CD8-positive, alpha-beta memory T cell (primary cell): ENCODE data around the gene SLCO6A1. TPM values are rescaled to one million over a fixed set of nuclear protein-coding genes. Genes with fewer than 3 reads are reported as not detected.

ENCODE experiments used
- CTCF ChIA-PET: fragments of 350-600 bp; sonication (Branson Sonifier 250); formaldehyde crosslinking; loops from one replicate; lab custom pipeline; 2021; ENCODE audit warnings: antibody characterized with exemption; lab: Charles Lee
- POLR2A ChIA-PET: fragments of 350-600 bp; sonication (Branson Sonifier 250); formaldehyde crosslinking; loops from one replicate; lab custom pipeline; 2021; ENCODE audit warnings: antibody characterized with exemption; lab: Charles Lee
- DNase-seq, 5 donors: peaks; one replicate each; pipeline versions ENCODE4 v3.0.0 to v3.0.0-alpha.2; 2020 to 2022; ENCODE audit warnings: mixed read lengths in 1 of 5
- H3K27ac ChIP-seq: one replicate; pipeline ENCODE4 v1.7.0; 2013; ENCODE audit warnings: low read depth, mild to moderate bottlenecking, low read length, moderate library complexity
- H3K27me3 ChIP-seq: 2 replicates; pipeline ENCODE4 v1.7.0; 2013; ENCODE audit warnings: low read length, mild to moderate bottlenecking; ENCODE audit not compliant: insufficient read depth, poor library complexity, severe bottlenecking
- H3K36me3 ChIP-seq: 2 replicates; pipeline ENCODE4 v1.7.0; 2013; ENCODE audit warnings: mild to moderate bottlenecking, low read length, moderate library complexity; ENCODE audit not compliant: insufficient read depth
- H3K4me1 ChIP-seq: 2 replicates; pipeline ENCODE4 v1.7.0; 2013; ENCODE audit warnings: mild to moderate bottlenecking, low read length, moderate library complexity; ENCODE audit not compliant: insufficient read depth
- H3K4me3 ChIP-seq: 2 replicates; pipeline ENCODE4 v1.7.0; 2013; ENCODE audit warnings: mild to moderate bottlenecking, low read length
- H3K9me3 ChIP-seq: 2 replicates; pipeline ENCODE4 v1.7.0; 2013; ENCODE audit warnings: mild to moderate bottlenecking, low read length
- H3K27ac Mint-ChIP-seq, 8 donors: one replicate each; pipeline ENCODE4 v1.8.0; 2020 to 2021; ENCODE audit warnings: mixed read lengths in 8 of 8, mild to moderate bottlenecking in 6 of 8, inconsistent platforms in 3 of 8, moderate library complexity in 3 of 8
- H3K27me3 Mint-ChIP-seq, 2 donors: one replicate each; pipeline ENCODE4 v1.8.0; 2020 to 2021; ENCODE audit warnings: mixed read lengths in 2 of 2, mild to moderate bottlenecking in 1 of 2, moderate library complexity in 1 of 2
- H3K36me3 Mint-ChIP-seq, 3 donors: one replicate each; pipeline ENCODE4 v1.8.0; 2020 to 2021; ENCODE audit warnings: mixed read lengths in 3 of 3, inconsistent platforms in 1 of 3, mild to moderate bottlenecking in 1 of 3
- H3K4me1 Mint-ChIP-seq, 3 donors: one replicate each; pipeline ENCODE4 v1.8.0; 2020 to 2021; ENCODE audit warnings: mixed read lengths in 3 of 3, inconsistent platforms in 1 of 3, mild to moderate bottlenecking in 1 of 3
- H3K4me3 Mint-ChIP-seq, 7 donors: one replicate each; pipeline ENCODE4 v1.8.0; 2020 to 2021; ENCODE audit warnings: mixed read lengths in 7 of 7, mild to moderate bottlenecking in 6 of 7, moderate library complexity in 4 of 7, inconsistent platforms in 2 of 7
- H3K9me3 Mint-ChIP-seq, 5 donors: one replicate each; pipeline ENCODE4 v1.8.0; 2020 to 2022; ENCODE audit warnings: mixed read lengths in 5 of 5, mild to moderate bottlenecking in 3 of 5, moderate library complexity in 2 of 5, inconsistent platforms in 1 of 5
- polyA plus RNA-seq: library from polyadenylated mRNA; unstranded; fragments of 300-500 nt; fragmentation: Illumina TruSeq; gene quantifications from one replicate; pipeline ENCODE4 v1.2.3, GENCODE V29; 2021
- total RNA-seq, 2 experiments: library from RNA; stranded (reverse); gene quantifications; one replicate each; pipeline ENCODE4 v1.2.3, GENCODE V29; 2021

Gene SLCO6A1
- total RNA-seq (not detected), polyA plus RNA-seq (not detected)

GRCh38 chr5:102498271-102499034 is at the start of gene SLCO6A1:
Gene SLCO6A1, minus strand, starts transcription at chr5:102499001. Its CDS starts 157 bp downstream, at chr5:102498844.
- Mint-ChIP-seq H3K36me3 (no peaks in the 10 kb centered on the region), H3K27ac (no peak within 1 kb of the TSS), H3K27me3 (peaks cover under 1 to 7% of the 10 kb centered on the region in 2 donors), H3K4me3 (no peak within 1 kb of the TSS), H3K4me1 (no peaks in the 10 kb centered on the region), H3K9me3 (peaks cover 0 to 2% (median 0%) of the 10 kb centered on the region in 5 donors)
- Histone ChIP-seq H3K27me3 (no peaks in the 10 kb centered on the region), H3K27ac (no peak within 1 kb of the TSS), H3K9me3 (no peaks in the 10 kb centered on the region), H3K4me1 (no peaks in the 10 kb centered on the region), H3K36me3 (no peaks in the 10 kb centered on the region), H3K4me3 (no peak within 1 kb of the TSS)
- POLR2A ChIA-PET: no interaction called here
- DNase-seq: no peak
- CTCF ChIA-PET: no interaction called here

GRCh38 chr5:102547141-102548035 is 48.6 kb upstream of the SLCO6A1 start:
- DNase-seq: no peak
- Histone ChIP-seq H3K27me3 (peaks cover 4% of the 10 kb centered on the region), H3K9me3 (no peaks in the 10 kb centered on the region), H3K36me3 (no peaks in the 10 kb centered on the region), H3K4me1 (no peaks in the 10 kb centered on the region), H3K4me3 (no peak overlapping the region), H3K27ac (no peak overlapping the region)
- ChIA-PET POLR2A (no interaction called here), CTCF (interaction anchor here (1.3 to 1.4 kb wide), 2 partner anchors 9 to 11 kb away, joined by 3 to 4 read pairs; no protein-coding TSS in a partner anchor)
- Mint-ChIP-seq H3K27ac (no peak overlapping the region), H3K4me1 (no peaks in the 10 kb centered on the region), H3K36me3 (no peaks in the 10 kb centered on the region), H3K27me3 (peaks cover 2 to 15% of the 10 kb centered on the region in 2 donors), H3K9me3 (peaks cover 0 to 7% (median 2%) of the 10 kb centered on the region in 5 donors), H3K4me3 (no peak overlapping the region)

- Mint-ChIP-seq H3K4me1 (no peaks in the 10 kb centered on the region), H3K9me3 (peaks cover 0 to 2% (median 1%) of the 10 kb centered on the region in 5 donors), H3K4me3 (no peak overlapping the region), H3K27ac (no peak overlapping the region), H3K36me3 (no peaks in the 10 kb centered on the region), H3K27me3 (peaks cover 1 to 14% of the 10 kb centered on the region in 2 donors)
- peaks cover 4% of the 10 kb centered on the region for H3K27me3 ChIP-seq
- ChIA-PET CTCF (no interaction called here), POLR2A (no interaction called here)
- H3K4me1 ChIP-seq: no peaks in the 10 kb centered on the region
- H3K4me3 ChIP-seq: no peak overlapping the region
- H3K9me3 ChIP-seq: no peaks in the 10 kb centered on the region
- no peak overlapping the region for H3K27ac ChIP-seq
- DNase-seq: no peak
- no peaks in the 10 kb centered on the region for H3K36me3 ChIP-seq
Measured at GRCh38 chr5:102545175-102545574, 46.4 kb upstream of the SLCO6A1 start.

- H3K4me1 Mint-ChIP-seq: no peaks in the 10 kb centered on the region
- Histone ChIP-seq H3K9me3 (no peaks in the 10 kb centered on the region), H3K27me3 (peaks cover 4% of the 10 kb centered on the region), H3K27ac (no peak overlapping the region), H3K36me3 (no peaks in the 10 kb centered on the region), H3K4me1 (no peaks in the 10 kb centered on the region), H3K4me3 (no peak overlapping the region)
- CTCF ChIA-PET: no interaction called here
- H3K9me3 Mint-ChIP-seq: no peaks in the 10 kb centered on the region
- no peaks in the 10 kb centered on the region for H3K36me3 Mint-ChIP-seq
- peaks cover 4 to 12% of the 10 kb centered on the region in 2 donors for H3K27me3 Mint-ChIP-seq
- POLR2A ChIA-PET: no interaction called here
- DNase-seq: no peak
- H3K27ac Mint-ChIP-seq: no peak overlapping the region
- no peak overlapping the region for H3K4me3 Mint-ChIP-seq
Measured at GRCh38 chr5:102542057-102542456, 43.3 kb upstream of the SLCO6A1 start.

- DNase-seq: no peak
- H3K4me1 ChIP-seq: no peaks in the 10 kb centered on the region
- no peak overlapping the region for H3K27ac ChIP-seq
- Mint-ChIP-seq H3K4me3 (no peak overlapping the region), H3K36me3 (no peaks in the 10 kb centered on the region), H3K27ac (no peak overlapping the region), H3K27me3 (peaks cover 4 to 12% of the 10 kb centered on the region in 2 donors), H3K4me1 (no peaks in the 10 kb centered on the region), H3K9me3 (no peaks in the 10 kb centered on the region)
- ChIA-PET CTCF (no interaction called here), POLR2A (no interaction called here)
- H3K36me3 ChIP-seq: no peaks in the 10 kb centered on the region
- H3K27me3 ChIP-seq: no peaks in the 10 kb centered on the region
- no peak overlapping the region for H3K4me3 ChIP-seq
- H3K9me3 ChIP-seq: no peaks in the 10 kb centered on the region
Measured at GRCh38 chr5:102539996-102540728, 41.4 kb upstream of the SLCO6A1 start.

GRCh38 chr5:102539562-102539961 is 40.8 kb upstream of the SLCO6A1 start:
- Histone ChIP-seq H3K9me3 (no peaks in the 10 kb centered on the region), H3K4me3 (no peak overlapping the region), H3K27me3 (no peaks in the 10 kb centered on the region), H3K4me1 (no peaks in the 10 kb centered on the region), H3K27ac (no peak overlapping the region), H3K36me3 (no peaks in the 10 kb centered on the region)
- no peak overlapping the region for H3K27ac Mint-ChIP-seq
- no peaks in the 10 kb centered on the region for H3K36me3 Mint-ChIP-seq
- no peaks in the 10 kb centered on the region for H3K9me3 Mint-ChIP-seq
- ChIA-PET POLR2A (no interaction called here), CTCF (interaction anchor here (1.4 kb wide), 1 partner anchor 8 kb away, joined by 3 read pairs; no protein-coding TSS in a partner anchor)
- H3K4me3 Mint-ChIP-seq: no peak overlapping the region
- no peak for DNase-seq
- H3K4me1 Mint-ChIP-seq: no peaks in the 10 kb centered on the region
- H3K27me3 Mint-ChIP-seq: peaks cover 4 to 12% of the 10 kb centered on the region in 2 donors

GRCh38 chr5:102537011-102537410 is 38.2 kb upstream of the SLCO6A1 start:
- no peak overlapping the region for H3K27ac Mint-ChIP-seq
- H3K27me3 ChIP-seq: no peaks in the 10 kb centered on the region
- no peak overlapping the region for H3K4me3 ChIP-seq
- H3K27me3 Mint-ChIP-seq: peaks cover 3 to 17% of the 10 kb centered on the region in 2 donors
- H3K36me3 Mint-ChIP-seq: no peaks in the 10 kb centered on the region
- no peak overlapping the region for H3K27ac ChIP-seq
- no peak overlapping the region for H3K4me3 Mint-ChIP-seq
- no peaks in the 10 kb centered on the region for H3K4me1 Mint-ChIP-seq
- CTCF ChIA-PET: interaction anchor here (1.0 to 1.8 kb wide), 3 partner anchors 9 to 687 kb away, joined by 4 to 6 read pairs (median 5); no protein-coding TSS in a partner anchor
- H3K9me3 ChIP-seq: no peaks in the 10 kb centered on the region
- POLR2A ChIA-PET: no interaction called here
- H3K9me3 Mint-ChIP-seq: no peaks in the 10 kb centered on the region
- DNase-seq: no peak
- no peaks in the 10 kb centered on the region for H3K4me1 ChIP-seq
- no peaks in the 10 kb centered on the region for H3K36me3 ChIP-seq
